B cell (primary cell): Measurements from ENCODE around the gene HDAC7. TPM values are rescaled to one million over a fixed set of nuclear protein-coding genes. Genes with fewer than 3 reads are reported as not detected.

ENCODE experiments used
- ATAC-seq: fragments of 200-7000 bp; cut with Tn5 transposase; one replicate; pipeline ENCODE4 v1.10.0; 2021; ENCODE audit warnings: low read depth, mild to moderate bottlenecking, moderate number of reproducible peaks, moderate library complexity
- CTCF ChIA-PET: fragments of 350-600 bp; sonication (Branson Sonifier 250); formaldehyde crosslinking; loops from one replicate; lab custom pipeline; 2021; ENCODE audit warnings: antibody characterized with exemption, inconsistent platforms; lab: Charles Lee
- POLR2A ChIA-PET: fragments of 350-600 bp; sonication (Branson Sonifier 250); formaldehyde crosslinking; loops from one replicate; lab custom pipeline; 2021; ENCODE audit warnings: antibody characterized with exemption; lab: Charles Lee
- DNase-seq: peaks from one replicate; pipeline ENCODE4 v3.0.0; 2013
- H2AFZ ChIP-seq: 2 replicates; pipeline ENCODE4 v1.6.1; 2012; ENCODE audit warnings: mild to moderate bottlenecking, low read depth, low read length; ENCODE audit not compliant: insufficient read depth, poor library complexity, severe bottlenecking
- H3K27ac ChIP-seq, 2 donors: 1 replicate in 1 of 2; 2 replicates in 1 of 2; pipeline ENCODE4 v1.5.1; 2012 to 2013; ENCODE audit warnings: low read length in 2 of 2, mild to moderate bottlenecking in 2 of 2, moderate library complexity in 1 of 2
- H3K27me3 ChIP-seq, 4 experiments: fragments of 200-600 bp in 1 of 4; sonication (generic) in 1 of 4; replicated peaks in 1 of 4; 1 replicate in 2 of 4; 2 replicates in 2 of 4; pipeline versions ENCODE4 v1.6.1 to v1.7.0; 2013 to 2016; ENCODE audit warnings: low read length in 3 of 4, mild to moderate bottlenecking in 2 of 4, mixed read lengths in 1 of 4, moderate library complexity in 1 of 4; ENCODE audit not compliant: insufficient read depth in 4 of 4, control insufficient read depth in 3 of 4; ENCODE audit errors: control extremely low read depth in 1 of 4
- H3K36me3 ChIP-seq, 2 experiments: replicated peaks in 1 of 2; 1 replicate in 1 of 2; 2 replicates in 1 of 2; pipeline versions ENCODE4 v1.6.1 to v1.7.1; 2013; ENCODE audit warnings: low read length in 1 of 2; ENCODE audit not compliant: insufficient read depth in 2 of 2, control insufficient read depth in 1 of 2; ENCODE audit errors: control extremely low read depth in 1 of 2, extremely low read depth in 1 of 2
- H3K4me1 ChIP-seq, 2 donors: fragments of 200-600 bp in 1 of 2; sonication (generic) in 1 of 2; 1 replicate in 1 of 2; 2 replicates in 1 of 2; pipeline versions ENCODE4 v1.5.1 to v1.6.1; 2013 to 2017; ENCODE audit warnings: low read length in 2 of 2; ENCODE audit not compliant: control insufficient read depth in 2 of 2, insufficient read depth in 2 of 2
- H3K4me2 ChIP-seq: replicated peaks from 2 replicates; pipeline ENCODE3; 2012; ENCODE audit warnings: mild to moderate bottlenecking, low read depth, low read length; ENCODE audit not compliant: poor library complexity, severe bottlenecking
- H3K4me3 ChIP-seq, 5 experiments: fragments of 200-600 bp in 1 of 5; sonication (generic) in 1 of 5; 1 replicate in 3 of 5; 2 replicates in 2 of 5; pipeline versions ENCODE4 v1.5.1 to v1.7.0; 2011 to 2016; ENCODE audit warnings: low read length in 4 of 5, mild to moderate bottlenecking in 4 of 5, low read depth in 2 of 5, control low read depth in 1 of 5, moderate library complexity in 1 of 5; ENCODE audit not compliant: insufficient read depth in 1 of 5; ENCODE audit errors: control extremely low read depth in 1 of 5, extremely low read depth in 1 of 5
- H3K79me2 ChIP-seq: fragments of 200-600 bp; sonication (generic); one replicate; pipeline ENCODE4 v1.6.0; 2016; ENCODE audit warnings: low read length; ENCODE audit not compliant: control insufficient read depth, insufficient read depth
- H3K9ac ChIP-seq: fragments of 200-600 bp; sonication (generic); 2 replicates; pipeline ENCODE4 v1.6.1; 2017; ENCODE audit warnings: mild to moderate bottlenecking, low read length, moderate library complexity
- H3K9me3 ChIP-seq, 3 donors: one replicate each; pipeline versions ENCODE4 v1.6.1 to v1.7.1; 2013; ENCODE audit warnings: low read length in 2 of 3; ENCODE audit not compliant: control insufficient read depth in 2 of 3, insufficient read depth in 1 of 3; ENCODE audit errors: control extremely low read depth in 1 of 3
- H4K20me1 ChIP-seq: 2 replicates; pipeline ENCODE4 v1.6.0; 2012; ENCODE audit warnings: mild to moderate bottlenecking, low read length; ENCODE audit not compliant: insufficient read depth, control insufficient read depth, poor library complexity, severe bottlenecking
- H3K27ac Mint-ChIP-seq: one replicate; pipeline ENCODE4 v1.8.0; 2021; ENCODE audit warnings: mixed read lengths
- H3K27me3 Mint-ChIP-seq: one replicate; pipeline ENCODE4 v1.8.0; 2021; ENCODE audit warnings: mixed read lengths
- H3K4me1 Mint-ChIP-seq: one replicate; pipeline ENCODE4 v1.8.0; 2021; ENCODE audit warnings: mixed read lengths
- H3K4me3 Mint-ChIP-seq: one replicate; pipeline ENCODE4 v1.8.0; 2021; ENCODE audit warnings: mixed read lengths
- H3K9me3 Mint-ChIP-seq: one replicate; pipeline ENCODE4 v1.8.0; 2022; ENCODE audit warnings: mixed read lengths; ENCODE audit not compliant: insufficient read depth
- EZH2 ChIP-seq: IDR thresholded peaks from 2 replicates; pipeline ENCODE4 v1.6.1; 2012; ENCODE audit warnings: borderline replicate concordance, low read depth, mild to moderate bottlenecking, moderate library complexity, low read length; ENCODE audit not compliant: insufficient read depth, poor library complexity, severe bottlenecking
- WGBS: methylation state at CpG from one replicate; pipeline ENCODE4 v1.1.5; 2013; ENCODE audit warnings: missing lambda C conversion rate; ENCODE audit not compliant: insufficient coverage; 5-methylcytosine and 5-hydroxymethylcytosine counted together
- intact Hi-C: fragments of 100-400 bp; cut with micrococcal nuclease; formaldehyde crosslinking; loops from one replicate; pipeline ENCODE4 v1.10.0; 2022
- polyA plus RNA-seq: library from polyadenylated mRNA; depleted of rRNA; stranded (reverse); fragments of >200 nt; gene quantifications from 2 replicates; pipeline ENCODE4 v1.2.3, GENCODE V29; 2012
- total RNA-seq, 2 donors: library from RNA; stranded (reverse); fragments of 120-200 nt in 1 of 2; gene quantifications; 1 replicate in 1 of 2; 2 replicates in 1 of 2; pipeline versions ENCODE4 v1.2.3 to v1.2.4, GENCODE V29; 2013 to 2022
- TF ChIP-seq, protein P1 (sequence below): fragments of 200-600 bp; IDR thresholded peaks from one replicate; pipeline ENCODE4 v1.8.0; 2022; ENCODE audit warnings: antibody characterized with exemption, mild to moderate bottlenecking

Gene HDAC7
- total and polyA plus RNA-seq, 2 donors (not counting 1 experiment from before 2014, with no cell fraction given): 87.2 to 178 TPM

DNA sequence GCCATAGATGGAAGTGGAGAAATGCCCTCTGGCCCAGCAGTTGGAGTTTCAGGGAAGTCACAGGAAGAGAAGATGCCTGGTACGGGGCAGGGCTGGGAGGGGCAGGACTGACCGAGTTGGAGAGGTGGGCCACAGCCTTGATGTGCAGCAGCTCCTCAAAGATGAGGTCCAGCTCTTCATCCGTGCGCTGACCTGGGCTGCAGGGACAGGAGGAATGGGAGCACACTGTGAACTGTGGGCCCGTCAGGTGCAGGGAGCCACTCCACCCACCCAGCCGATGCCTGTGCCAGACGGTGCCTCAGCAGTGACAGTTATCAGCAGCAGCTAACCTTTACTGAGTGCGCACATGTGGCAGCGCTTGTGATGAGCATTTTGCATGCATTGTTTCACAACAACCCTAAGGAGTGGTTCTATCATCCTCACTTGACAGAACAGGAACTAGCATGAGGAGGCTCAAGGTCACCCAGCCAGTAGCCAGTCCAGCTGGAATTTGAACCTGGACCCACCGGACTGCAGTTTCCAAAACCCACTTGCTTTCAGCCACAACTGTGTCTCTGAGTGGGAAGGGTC, 69.4 kb downstream of the HDAC7 start:
- DNase-seq: no peak
- Histone ChIP-seq H3K4me3 (no peak overlapping the region), H3K4me1 (peaks cover 37 to 58% of the 10 kb centered on the region in 2 donors), H3K27me3 (no peaks in the 10 kb centered on the region), H3K4me2 (no peak overlapping the region), H3K9me3 (no peaks in the 10 kb centered on the region), H4K20me1 (no peaks in the 10 kb centered on the region), H3K36me3 (no peaks in the 10 kb centered on the region), H3K27ac (no peak overlapping the region), H3K79me2 (no peaks in the 10 kb centered on the region), H2AFZ (no peak overlapping the region), H3K9ac (no peak overlapping the region)
- TF ChIP-seq, protein P1, sequence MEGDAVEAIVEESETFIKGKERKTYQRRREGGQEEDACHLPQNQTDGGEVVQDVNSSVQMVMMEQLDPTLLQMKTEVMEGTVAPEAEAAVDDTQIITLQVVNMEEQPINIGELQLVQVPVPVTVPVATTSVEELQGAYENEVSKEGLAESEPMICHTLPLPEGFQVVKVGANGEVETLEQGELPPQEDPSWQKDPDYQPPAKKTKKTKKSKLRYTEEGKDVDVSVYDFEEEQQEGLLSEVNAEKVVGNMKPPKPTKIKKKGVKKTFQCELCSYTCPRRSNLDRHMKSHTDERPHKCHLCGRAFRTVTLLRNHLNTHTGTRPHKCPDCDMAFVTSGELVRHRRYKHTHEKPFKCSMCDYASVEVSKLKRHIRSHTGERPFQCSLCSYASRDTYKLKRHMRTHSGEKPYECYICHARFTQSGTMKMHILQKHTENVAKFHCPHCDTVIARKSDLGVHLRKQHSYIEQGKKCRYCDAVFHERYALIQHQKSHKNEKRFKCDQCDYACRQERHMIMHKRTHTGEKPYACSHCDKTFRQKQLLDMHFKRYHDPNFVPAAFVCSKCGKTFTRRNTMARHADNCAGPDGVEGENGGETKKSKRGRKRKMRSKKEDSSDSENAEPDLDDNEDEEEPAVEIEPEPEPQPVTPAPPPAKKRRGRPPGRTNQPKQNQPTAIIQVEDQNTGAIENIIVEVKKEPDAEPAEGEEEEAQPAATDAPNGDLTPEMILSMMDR: no peak
- TF ChIP-seq EZH2: no peak
- Mint-ChIP-seq H3K27ac (no peak overlapping the region), H3K27me3 (no peaks in the 10 kb centered on the region), H3K4me3 (no peak overlapping the region), H3K9me3 (no peaks in the 10 kb centered on the region), H3K4me1 (peaks cover 59% of the 10 kb centered on the region)
- no peak for ATAC-seq
- WGBS: 96% methylated on average over 9 of the region's 10 CpGs
- POLR2A ChIA-PET: no interaction called here
- CTCF ChIA-PET: interaction anchor here (14.1 to 15.0 kb wide), 2 partner anchors 7 to 20 kb away, joined by 452 to 515 read pairs; partner anchors contain the start of gene SLC48A1
- intact Hi-C loops: no loop called here

DNA sequence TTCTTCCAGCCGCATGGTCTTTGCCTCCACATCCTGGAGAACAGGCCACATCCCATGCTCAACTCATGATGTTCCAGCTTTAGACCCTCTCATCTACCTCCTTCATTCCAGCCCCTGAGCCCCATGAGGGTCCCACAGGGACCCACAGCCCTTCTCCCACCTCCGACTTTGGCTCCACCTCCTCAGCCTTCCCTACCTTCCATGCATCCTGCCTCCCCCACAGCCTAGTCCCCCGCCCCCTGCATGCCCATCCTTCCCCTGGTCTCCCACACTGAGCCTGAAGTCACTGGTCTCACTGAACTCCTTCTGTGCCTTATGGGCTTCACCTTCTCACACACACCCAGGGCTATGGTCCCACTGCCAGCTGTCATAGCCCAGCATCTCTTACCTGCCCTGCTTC, 70.8 kb downstream of the HDAC7 start:
- no peak for DNase-seq
- H3K4me2 ChIP-seq: no peak overlapping the region
- intact Hi-C loops: no loop called here
- H4K20me1 ChIP-seq: no peaks in the 10 kb centered on the region
- ChIA-PET POLR2A (no interaction called here), CTCF (interaction anchor here (11.7 to 15.0 kb wide), 2 partner anchors 8 to 21 kb away, joined by 452 to 515 read pairs; partner anchors contain the start of genes RAPGEF3 and SLC48A1)
- no peaks in the 10 kb centered on the region for H3K9me3 Mint-ChIP-seq
- no peaks in the 10 kb centered on the region for H3K79me2 ChIP-seq
- no peak overlapping the region for H3K9ac ChIP-seq
- no peak for TF ChIP-seq EZH2
- TF ChIP-seq, protein P1: no peak
- no peak overlapping the region for H3K27ac ChIP-seq
- ATAC-seq: no peak
- no peaks in the 10 kb centered on the region for H3K27me3 ChIP-seq
- H3K4me3 Mint-ChIP-seq: no peak overlapping the region
- no peaks in the 10 kb centered on the region for H3K27me3 Mint-ChIP-seq
- WGBS: 95% methylated on average over 3 of the region's 3 CpGs
- H3K4me1 Mint-ChIP-seq: peaks cover 57% of the 10 kb centered on the region
- no peak overlapping the region for H2AFZ ChIP-seq
- no peaks in the 10 kb centered on the region for H3K36me3 ChIP-seq
- no peaks in the 10 kb centered on the region for H3K9me3 ChIP-seq
- H3K4me1 ChIP-seq: peaks cover 26 to 44% of the 10 kb centered on the region in 2 donors
- H3K27ac Mint-ChIP-seq: peak overlapping the region; percentile 29
- H3K4me3 ChIP-seq: no peak overlapping the region
